WTC11 (cell line): ENCODE results near the gene TSKU.

ENCODE experiments used
- FOXK1 ChIP-seq: sonication (generic); formaldehyde crosslinking; IDR thresholded peaks from 2 replicates; pipeline ENCODE4 v1.8.0; 2022; ENCODE audit warnings: mild to moderate bottlenecking, moderate library complexity, missing genetic modification reagents
- MAX ChIP-seq: sonication (generic); formaldehyde crosslinking; IDR thresholded peaks from 2 replicates; pipeline ENCODE4 v1.8.0; 2022; ENCODE audit warnings: mild to moderate bottlenecking, missing genetic modification reagents
- TF ChIP-seq, protein P1 (sequence below): fragments of 200-600 bp; IDR thresholded peaks from 2 replicates; pipeline ENCODE4 v1.8.0; 2022; ENCODE audit warnings: antibody characterized with exemption
- TF ChIP-seq, protein P2 (sequence below): sonication (generic); formaldehyde crosslinking; IDR thresholded peaks from 2 replicates; pipeline ENCODE4 v1.8.1; 2023; ENCODE audit warnings: mild to moderate bottlenecking, moderate library complexity, missing genetic modification reagents

DNA sequence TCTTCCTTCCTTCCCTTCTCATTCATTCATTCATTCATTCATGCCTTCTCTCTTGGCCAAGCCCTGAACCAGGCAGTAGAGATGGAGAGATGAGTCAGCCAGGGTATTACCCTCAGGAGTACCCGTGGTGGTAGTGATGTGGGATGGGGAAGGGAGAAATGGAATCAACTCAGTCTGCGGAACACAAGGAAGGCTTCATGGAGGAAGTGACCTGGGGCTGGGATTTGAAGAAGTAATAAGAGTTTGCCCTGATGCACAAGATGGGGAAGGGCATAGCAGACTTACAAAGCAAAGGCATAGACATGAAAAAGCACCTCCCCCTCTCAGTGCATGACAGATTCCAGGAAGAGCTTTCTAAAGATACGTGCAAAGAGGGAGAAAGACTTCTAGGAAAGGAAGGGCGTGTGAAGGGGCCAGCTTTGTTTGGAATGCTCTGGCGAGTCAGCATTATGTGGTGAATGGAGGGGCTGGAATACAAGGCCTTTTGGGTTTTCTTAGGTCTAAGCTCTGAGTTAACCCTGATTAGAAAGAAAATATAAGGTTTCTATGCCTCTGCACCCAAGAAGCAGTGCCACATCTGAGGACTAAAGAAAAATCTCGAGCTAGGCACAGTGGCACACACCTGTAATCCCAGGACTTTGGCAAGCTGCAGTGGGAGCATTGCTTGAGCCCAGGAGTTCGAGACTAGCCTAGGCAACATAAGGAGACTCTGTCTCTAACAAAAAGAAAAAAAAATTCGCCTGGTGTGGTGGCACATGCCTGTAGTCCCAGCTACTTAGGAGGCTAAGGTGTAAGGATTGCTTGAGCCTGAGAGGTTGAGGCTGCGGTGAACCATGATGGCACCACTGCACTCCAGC lies 41.2 kb downstream of the TSKU start:
- no peak for TF ChIP-seq MAX (CRISPR knock-in tag)
- no peak for TF ChIP-seq FOXK1
- TF ChIP-seq, protein P1, sequence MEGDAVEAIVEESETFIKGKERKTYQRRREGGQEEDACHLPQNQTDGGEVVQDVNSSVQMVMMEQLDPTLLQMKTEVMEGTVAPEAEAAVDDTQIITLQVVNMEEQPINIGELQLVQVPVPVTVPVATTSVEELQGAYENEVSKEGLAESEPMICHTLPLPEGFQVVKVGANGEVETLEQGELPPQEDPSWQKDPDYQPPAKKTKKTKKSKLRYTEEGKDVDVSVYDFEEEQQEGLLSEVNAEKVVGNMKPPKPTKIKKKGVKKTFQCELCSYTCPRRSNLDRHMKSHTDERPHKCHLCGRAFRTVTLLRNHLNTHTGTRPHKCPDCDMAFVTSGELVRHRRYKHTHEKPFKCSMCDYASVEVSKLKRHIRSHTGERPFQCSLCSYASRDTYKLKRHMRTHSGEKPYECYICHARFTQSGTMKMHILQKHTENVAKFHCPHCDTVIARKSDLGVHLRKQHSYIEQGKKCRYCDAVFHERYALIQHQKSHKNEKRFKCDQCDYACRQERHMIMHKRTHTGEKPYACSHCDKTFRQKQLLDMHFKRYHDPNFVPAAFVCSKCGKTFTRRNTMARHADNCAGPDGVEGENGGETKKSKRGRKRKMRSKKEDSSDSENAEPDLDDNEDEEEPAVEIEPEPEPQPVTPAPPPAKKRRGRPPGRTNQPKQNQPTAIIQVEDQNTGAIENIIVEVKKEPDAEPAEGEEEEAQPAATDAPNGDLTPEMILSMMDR: no peak
- TF ChIP-seq, protein P2, sequence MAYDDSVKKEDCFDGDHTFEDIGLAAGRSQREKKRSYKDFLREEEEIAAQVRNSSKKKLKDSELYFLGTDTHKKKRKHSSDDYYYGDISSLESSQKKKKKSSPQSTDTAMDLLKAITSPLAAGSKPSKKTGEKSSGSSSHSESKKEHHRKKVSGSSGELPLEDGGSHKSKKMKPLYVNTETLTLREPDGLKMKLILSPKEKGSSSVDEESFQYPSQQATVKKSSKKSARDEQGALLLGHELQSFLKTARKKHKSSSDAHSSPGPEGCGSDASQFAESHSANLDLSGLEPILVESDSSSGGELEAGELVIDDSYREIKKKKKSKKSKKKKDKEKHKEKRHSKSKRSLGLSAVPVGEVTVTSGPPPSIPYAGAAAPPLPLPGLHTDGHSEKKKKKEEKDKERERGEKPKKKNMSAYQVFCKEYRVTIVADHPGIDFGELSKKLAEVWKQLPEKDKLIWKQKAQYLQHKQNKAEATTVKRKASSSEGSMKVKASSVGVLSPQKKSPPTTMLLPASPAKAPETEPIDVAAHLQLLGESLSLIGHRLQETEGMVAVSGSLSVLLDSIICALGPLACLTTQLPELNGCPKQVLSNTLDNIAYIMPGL: no peak
